HT-29 (cell line): ENCODE data around the gene FAHD1. TPM values are rescaled to one million over a fixed set of nuclear protein-coding genes. Genes with fewer than 3 reads are reported as not detected.
"Not testable (repeated sequence)": the region's sequence is repeated elsewhere in the genome, so short reads cannot be mapped to it uniquely, and the experiment has no call there.

ENCODE experiments used
- DNase-seq: peaks from one replicate; pipeline ENCODE4 v3.0.0-alpha.2; 2015; ENCODE audit warnings: low spot score
- total RNA-seq: library from RNA; depleted of rRNA; stranded (reverse); fragments of >200 nt; shearing (Covaris generic); gene quantifications from 2 replicates; pipeline ENCODE4 v1.2.3, GENCODE V29; 2014

FAHD1 gene
- total RNA-seq, 1 experiment from 2014 or later = 85.5 TPM

DNA sequence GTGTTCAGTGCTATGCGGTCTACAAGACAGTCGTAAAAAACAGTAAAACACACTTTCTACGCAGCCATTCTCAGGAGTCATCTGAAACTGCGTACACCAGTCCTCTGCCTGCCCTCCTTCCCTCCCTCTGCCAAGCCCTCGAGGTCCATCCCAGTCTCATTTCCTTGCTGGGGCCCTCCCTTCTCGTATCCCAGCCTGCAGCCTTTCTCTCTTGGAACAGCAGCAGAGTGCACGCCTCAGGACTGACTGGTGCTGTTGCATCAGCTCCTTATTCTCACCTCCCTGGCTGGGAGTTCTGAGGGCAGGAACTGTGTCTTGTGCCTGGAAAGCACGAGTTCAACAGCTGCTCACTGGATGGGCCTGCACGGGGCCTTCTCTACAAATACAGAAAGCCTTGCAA is 12.5 kb downstream of the FAHD1 start:
- no peak for DNase-seq

DNA sequence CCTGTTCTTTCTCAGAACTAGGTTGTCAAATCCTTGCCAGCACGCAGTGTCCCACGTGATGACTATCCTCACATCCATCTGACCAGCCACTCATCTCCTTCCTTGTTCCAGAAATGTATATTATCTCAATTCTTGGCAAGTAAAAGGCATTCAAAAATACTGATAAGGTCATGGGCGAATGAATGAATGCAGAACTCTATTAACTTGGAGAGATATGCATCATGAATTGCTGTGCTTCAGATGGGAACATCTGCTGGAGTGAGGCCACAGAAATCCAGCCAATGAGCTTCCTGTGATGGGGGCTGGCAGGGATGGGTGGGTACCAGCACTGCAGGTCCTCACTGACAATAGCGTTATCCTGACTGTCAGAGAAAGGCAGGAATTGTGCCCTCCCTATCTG is 19.0 kb downstream of the FAHD1 start:
- no peak for DNase-seq

DNA sequence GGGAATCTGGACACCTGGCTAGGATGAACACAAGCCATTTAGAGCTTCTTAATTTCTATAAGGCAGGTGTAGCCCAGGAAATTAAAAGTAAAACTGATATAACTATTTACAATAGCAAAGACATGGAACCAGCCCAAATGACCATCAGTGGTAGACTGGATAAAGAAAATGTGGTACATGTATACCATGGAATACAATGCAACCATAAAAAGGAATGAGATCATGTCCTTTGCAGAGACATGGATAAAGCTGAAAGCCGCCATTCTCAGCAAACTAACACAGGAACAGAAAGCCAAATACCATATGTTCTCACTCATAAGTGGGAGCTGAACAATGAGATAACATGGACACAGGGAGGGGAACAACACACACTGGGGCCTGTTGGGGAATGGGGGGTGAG is 19.4 kb downstream of the FAHD1 start:
- DNase-seq = no peak

DNA sequence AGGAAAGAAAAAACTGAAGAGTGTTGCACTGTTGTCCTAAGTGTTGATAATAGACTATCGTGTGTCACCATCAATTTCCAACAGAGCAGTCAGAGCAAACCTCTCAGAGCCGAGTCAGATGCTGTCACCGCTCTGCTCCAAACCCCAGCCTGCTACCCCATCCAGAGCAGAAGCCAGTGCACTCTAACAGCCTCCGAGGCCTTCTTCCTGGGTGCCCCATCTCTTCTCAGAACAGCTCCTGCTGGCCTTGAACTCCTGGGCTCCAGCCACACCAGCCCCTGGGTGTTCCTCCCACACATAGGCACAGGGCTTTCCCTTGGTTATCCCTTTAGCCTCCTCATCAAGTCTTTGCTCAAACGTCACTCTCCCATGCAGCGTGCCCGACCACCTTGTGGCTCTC is 24.0 kb downstream of the FAHD1 start:
- no peak for DNase-seq

DNA sequence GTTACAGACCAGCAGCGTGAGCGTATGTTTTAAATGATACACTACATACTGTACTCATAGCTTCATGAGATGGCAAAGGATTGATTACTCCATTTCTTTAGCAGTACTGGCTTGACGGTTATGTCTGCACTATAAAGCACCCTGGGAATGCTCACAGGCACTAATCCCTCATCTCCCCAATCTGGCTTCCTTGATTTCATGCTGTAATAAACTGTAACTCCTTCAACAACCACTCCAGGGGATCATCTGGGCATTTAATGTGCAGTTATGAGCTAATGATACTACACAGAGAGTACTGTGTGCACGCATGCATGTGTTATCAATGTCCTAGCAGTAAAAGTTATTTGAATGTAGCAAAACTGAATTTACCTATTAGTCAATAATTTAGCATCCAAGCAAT is 24.8 kb downstream of the FAHD1 start:
- no peak for DNase-seq

DNA sequence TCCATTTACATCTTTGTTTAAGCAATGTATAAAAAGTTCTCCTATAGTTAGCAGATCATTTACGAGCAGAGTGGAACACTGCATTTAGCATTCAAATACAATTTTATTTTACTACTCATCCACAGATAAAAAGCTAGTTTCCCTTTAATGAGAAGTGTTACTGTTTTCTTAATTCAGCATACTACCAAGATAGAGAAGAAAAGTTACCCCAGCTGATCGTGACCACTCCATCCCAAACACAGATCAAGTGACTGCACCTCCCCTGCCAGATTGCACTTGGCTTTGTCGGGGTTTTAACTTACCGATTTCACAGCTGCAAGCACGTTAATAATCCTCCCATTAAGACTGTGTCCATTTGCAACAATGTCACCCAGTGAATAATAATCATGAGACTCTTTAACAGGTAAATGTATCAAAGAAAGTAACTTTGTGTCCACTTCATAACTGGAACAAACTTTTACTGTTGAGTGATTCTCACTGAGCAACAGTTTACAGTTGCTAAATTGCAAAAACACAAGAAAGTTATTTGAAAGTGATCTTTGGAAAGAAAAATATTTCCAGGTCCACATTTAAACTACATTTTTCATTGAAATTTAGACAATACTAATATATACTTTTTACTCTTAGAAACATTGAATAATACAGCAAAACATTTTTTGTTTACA is 30.6 kb downstream of the FAHD1 start:
- no peak for DNase-seq

DNA sequence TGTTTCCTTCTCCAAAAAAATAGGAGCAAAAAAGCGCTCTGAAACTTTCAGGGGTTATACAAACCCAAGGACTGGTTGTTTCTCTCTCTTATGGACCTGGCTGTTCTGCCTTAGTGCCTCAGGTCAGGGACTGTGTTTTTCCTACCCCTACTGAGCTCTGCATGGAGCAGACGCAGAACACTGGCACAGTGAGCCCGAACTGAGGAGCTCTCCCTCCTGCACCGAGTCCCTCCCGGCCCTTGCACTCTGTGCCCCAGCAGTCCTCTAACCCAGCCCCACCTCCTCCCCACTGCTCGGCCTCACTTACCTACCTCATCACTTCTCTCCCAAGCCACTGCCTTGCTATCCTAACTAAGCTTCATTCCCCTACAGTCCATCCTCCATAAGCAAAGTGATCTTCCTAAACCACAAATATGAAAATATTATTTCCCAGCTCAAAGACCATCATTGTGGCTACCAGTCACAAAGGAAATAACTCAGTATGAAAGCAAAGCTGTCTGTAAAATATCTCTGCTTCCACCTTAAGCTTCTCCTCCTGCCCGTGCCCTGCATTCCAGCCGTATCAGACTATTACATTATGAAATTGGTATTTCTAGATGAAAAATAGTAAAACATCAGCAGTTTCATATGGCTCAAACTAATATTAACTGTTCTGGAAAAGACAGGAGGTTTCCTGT is 31.3 kb downstream of the FAHD1 start:
- DNase-seq = no peak

DNA sequence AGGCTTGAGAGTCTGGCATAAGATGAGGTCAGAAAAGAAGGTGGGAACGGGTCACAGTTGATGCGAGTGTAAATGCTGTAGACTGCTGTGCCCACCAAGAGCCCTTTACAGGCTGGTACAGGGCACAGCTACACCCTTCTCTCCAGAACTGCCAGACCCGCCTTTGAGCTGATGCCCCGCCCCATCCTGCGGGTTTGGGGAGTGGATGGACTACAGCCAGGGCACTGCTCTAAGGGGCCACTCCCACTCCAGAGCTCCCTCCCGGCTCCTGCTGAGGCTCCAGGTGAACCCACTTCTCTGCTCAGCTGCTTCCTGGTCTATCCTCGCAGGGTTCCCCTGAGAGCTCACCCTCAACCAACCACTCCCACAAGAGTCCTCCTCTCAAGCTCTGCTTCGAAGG is 32.6 kb downstream of the FAHD1 start:
- no peak for DNase-seq

DNA sequence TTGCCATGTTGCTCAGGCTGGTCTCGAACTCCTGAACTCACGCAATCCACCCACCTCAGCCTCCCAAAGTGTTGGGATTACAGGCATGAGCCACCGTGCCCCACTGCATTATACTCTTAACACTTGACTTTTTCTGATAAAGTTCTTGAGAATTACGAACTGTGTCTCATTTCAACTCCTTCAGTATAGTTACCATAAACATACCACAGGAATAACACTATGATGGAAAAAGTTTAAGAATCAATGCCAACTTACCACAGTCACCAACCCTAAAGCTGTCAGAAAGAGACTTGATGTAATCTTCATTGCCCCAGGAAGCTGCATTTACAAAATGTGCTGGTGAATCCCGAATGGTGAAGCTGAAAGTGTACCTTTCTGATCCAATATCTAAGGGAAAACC is 34.7 kb downstream of the FAHD1 start:
- no peak for DNase-seq

DNA sequence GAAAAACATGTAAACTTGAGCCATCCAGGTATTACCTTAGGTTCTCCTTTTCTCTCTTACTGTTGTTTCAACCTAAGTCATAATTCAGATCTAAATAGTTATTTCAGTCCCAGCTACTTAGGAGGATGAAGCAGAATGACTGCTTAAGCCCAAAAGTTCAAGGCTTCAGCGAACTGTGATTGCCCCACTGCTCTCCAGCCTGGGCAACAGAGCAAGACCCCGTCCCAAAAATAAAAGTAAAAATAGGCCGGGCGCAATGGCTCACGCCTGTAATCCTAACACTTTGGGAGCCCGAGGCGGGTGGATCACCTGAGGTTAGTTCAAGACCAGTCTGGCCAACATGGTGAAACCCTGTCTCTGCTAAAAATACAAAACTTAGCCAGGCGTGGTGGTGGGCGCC is 35.4 kb downstream of the FAHD1 start:
- no peak for DNase-seq

DNA sequence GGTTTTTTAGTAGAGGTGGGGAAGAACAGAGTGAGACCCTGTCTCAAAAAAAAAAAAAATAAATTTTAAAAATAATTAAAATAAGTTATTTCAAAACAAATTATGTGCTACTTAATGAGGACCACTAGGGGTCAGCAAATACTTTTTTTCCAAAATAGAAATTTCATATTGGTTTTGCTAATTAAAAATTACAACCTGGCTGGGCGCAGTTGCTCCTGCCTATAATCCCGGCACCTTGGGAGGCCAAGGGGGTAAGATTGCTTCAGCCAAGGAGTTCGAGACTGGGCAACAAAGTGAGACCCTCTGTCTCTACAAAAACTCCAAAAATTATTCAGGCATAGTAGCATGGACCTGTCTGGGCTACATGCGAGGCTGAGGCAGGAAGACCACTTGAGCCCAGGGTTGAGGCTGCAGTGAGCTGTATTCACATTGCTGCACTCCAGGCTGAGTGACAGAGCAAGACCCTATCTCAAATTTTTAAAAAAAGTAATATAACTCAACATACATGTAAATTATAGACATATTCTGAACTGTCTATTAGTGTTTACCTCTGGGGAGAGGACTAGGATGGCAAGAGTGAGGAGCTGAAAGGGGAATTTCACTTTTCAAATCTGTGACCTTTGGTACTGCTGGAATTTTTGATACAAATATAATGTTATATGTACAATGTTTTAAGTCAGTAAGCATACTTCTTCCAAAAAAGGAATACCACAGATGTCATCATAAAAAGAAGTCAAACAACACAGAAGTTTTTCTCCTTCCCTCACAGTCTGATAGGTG is 36.9 kb downstream of the FAHD1 start:
- DNase-seq = peak; percentile 53

DNA sequence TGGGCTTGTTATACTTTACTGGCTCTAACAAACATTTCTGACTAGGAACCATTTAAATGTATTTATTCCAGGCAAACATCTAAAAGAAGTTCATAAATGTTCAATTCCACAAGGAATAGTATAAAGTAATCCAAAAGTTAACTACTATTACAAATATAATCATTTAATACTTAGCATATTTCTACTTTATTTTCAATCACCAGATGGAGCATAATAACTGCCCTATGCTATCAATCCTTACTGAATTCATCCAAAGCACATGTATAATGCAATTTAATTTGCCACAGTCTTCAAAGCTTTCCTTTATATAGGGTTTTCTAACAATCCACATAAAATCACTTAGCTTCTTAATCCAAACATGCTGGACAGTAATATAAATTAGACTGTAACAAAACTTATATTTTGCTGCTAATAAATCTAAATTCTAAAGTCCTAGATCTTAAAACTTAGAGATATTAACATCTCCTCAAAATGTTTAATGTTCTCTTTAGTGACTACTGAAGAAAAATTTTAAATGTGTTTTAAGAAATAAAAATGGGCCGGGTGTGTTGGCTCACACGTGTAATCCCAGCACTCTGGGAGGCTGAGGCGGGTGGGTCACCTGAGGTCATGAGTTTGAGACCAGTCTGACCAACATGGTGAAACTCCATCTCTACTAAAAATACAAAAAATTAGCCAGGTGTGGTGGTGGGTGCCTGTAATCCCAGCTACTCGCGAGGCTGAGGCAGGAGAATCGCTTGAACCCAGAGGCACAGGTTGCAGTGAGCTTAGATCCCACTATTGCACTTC is 39.1 kb downstream of the FAHD1 start:
- DNase-seq = no peak

DNA sequence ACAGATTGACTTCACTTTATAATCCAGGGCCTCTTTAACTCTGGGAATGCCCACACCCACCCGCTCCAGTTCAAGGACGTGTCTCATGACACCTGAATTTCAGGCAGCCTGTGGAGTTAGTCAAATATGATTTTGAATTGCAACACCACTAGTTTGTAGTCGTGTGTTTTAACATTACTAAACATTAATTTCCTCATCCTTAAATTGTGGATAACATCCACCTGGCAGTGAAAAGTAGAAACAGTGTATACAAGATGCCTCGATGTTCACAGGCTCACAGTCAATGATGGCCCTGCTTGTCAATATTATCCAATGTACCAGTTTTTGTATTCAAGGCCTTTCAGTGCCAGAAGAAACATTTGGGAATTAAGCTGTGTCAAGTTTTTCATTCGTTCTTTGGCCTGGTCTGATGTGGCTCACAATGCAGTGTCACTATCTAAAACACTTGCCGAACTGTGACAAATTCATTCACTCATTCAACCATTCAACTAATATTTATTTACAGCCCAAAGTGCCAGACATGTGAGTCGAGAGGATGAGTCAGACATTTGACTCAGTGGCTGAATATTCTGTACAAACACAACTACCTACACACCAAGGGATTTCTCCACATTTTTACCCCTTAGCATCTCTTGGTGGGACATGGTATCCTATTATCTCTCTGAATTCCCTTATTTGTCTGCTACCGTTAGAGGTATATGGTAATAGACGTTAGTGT is 43.5 kb downstream of the FAHD1 start:
- DNase-seq = no peak

DNA sequence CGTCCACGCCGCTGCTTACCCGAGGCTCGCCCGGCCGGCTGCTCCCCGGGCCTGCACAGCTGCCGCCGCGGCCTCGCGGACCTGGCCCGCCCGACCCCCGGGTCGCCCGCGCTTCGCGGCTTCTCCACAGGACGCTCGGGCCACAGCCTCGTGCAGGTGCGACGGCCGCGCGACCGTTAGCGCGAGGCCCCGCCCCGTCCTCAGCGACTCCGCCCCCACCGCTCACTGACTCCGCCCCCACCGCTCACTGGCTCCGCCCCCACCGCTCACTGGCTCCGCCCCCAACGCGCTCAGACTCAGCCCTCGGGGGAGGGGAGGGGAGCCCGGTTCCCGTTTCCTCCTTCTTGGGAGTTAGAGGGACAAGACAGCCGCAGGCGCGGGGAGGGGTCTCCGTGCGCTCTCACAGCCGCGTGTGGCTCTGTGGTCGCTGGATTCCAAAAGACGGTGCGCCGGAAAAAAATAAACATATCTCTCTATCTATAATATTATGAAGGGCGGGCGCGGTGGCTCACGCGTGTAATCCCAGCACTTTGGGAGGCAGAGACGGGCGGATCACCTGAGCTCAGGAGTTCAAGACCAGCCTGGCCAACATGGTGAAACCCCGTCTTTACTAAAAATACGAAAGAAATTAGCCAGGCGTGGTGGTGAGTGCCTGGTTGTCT is 45.1 kb downstream of the FAHD1 start, which contains the start of gene MEIOB:
TSS of gene MEIOB (minus strand) at position 191 of the 662 bp plus-strand sequence. CDS start 3,989 bp downstream, outside the sequence.
- DNase-seq = no peak

DNA sequence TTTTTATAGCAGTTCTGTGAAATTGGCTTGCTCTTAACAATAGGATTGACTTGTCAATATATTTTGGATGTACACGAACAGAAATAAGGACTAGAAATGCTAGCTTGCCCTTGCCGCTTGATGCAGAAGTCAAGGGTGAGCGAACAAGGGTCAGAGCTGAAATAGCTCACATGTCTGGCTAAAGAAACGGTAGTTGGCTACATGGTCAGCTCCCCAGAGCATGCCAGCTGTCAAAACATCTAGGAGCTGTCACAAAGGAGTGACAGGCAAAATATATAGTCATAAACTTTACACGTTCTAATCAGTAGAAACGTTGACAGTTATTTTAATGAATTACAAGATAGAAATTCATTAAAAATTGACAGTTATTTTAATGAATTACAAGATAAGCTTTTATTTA is 47.8 kb downstream of the FAHD1 start:
- DNase-seq = no peak

DNA sequence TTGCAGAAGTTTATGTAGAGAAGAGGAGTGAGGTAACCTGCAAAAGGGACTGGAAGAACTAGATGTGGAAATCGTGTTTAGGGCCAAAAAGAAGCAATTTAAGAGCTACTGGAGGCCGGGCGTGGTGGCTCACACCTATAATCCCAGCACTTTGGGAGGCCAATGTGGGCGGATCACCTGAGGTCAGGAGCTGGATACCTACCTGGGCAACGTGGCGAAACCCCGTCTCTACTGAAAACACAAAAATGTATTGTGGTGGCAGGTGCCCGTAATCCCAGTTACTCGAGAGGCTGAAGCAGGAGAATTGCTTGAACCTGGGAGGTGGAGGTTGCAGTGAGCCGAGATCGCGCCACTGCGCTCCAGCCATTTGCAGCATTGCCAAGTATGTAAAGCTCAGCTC is 49.1 kb downstream of the FAHD1 start:
- not testable (repeated sequence) for DNase-seq

DNA sequence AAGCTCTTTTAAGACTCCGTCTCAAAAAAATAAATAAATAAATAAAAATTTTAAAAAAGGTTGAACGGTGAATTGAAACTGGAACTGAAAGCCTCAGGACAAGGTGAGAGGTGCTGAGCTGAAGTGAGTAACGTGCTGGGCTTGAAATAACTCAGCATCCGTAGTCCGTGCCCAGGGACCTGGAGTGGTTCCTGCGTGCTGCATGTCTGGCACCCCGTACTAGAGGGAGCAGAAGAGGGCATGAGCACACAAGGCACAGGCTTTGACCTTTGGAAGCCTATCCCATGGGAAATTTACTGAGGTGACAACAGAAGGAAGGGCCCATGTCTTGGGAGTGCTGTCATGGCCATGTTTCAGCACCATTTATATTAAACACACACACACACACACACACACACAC is 49.5 kb downstream of the FAHD1 start:
- no peak for DNase-seq

DNA sequence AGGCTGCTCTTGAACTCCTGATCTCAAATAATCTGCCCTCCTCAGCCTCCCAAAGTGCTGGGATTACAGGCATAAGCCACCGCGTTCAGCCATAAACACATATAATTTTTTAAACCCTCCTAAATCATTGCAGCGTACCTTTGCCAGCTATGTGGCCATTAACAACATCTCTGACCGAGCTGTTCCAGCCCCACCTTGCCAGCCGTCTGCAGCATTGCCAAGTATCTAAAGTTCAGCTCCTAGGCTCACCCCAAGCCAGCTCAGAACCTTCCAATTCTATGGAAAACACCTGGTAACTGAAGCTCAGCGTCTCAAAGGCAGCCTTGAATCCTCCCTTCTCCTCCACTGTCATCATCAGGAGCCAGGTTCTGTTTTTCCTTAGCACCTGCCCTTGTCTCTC is 50.1 kb downstream of the FAHD1 start:
- no peak for DNase-seq

DNA sequence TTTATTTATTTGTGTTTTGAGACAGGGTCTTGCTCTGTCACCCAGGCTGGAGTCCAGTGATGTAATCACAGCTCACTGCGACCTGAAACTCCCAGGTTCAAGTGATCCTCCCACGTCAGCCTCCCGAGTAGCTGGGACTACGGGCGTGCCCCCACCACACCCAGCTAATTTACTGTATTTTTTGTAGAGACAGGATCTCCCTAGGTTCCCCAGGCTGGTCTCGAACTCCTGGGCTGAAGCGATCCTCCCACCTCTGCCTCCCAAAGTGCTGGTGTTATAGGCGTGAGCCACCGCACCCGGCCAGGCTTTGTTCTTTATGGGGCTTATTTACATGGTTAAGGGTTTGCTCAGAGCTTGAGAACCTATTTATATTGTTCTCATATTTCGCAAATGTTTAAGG is 50.8 kb downstream of the FAHD1 start:
- no peak for DNase-seq

DNA sequence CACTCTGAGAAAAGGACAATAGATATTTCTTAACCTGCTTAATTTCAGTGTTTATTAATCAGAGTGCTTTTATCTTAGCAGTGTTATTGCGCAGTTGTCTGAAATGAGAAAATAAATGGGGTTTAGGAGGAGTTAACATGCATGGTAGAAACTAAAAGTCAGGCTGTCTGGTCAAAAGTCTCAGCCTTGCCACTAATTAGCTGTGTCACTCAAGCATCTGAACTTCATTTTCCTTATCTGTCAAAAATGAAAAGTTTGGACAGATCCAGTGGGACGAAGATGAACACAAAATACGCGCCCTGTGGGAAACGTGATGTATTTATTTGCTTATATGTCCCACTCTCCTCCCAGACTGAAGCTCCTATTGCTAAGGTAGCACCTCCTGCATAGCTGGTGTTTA is 51.2 kb downstream of the FAHD1 start:
- DNase-seq = no peak
